ENCODE data around the gene INKA1.

INKA1 gene

DNA sequence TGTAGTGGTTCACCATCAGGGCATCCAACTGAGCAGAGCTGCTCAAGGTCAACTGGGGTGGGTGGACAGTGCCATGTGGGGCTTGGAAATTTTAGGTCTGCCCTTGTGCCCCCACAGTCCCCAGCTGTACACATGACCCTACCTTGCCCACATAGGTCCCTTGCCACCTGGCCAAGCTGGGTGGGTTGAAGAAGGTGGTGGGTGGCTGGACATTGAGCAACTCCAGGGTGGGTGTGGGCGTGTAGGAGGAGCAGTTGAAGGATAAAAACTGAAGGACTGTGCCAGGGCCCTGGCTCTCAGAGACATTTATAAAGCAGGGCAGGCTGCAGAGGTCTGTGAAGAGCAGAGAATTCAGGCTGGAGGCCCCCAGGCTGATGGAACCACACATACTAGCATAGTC, 4.0 kb upstream of the INKA1 start:
- H3K4me1 Mint-ChIP-seq, result peaks cover 7% of the 10 kb centered on the region
- H3K9me3 Mint-ChIP-seq, result no peaks in the 10 kb centered on the region
- TF ChIP-seq, protein P1, sequence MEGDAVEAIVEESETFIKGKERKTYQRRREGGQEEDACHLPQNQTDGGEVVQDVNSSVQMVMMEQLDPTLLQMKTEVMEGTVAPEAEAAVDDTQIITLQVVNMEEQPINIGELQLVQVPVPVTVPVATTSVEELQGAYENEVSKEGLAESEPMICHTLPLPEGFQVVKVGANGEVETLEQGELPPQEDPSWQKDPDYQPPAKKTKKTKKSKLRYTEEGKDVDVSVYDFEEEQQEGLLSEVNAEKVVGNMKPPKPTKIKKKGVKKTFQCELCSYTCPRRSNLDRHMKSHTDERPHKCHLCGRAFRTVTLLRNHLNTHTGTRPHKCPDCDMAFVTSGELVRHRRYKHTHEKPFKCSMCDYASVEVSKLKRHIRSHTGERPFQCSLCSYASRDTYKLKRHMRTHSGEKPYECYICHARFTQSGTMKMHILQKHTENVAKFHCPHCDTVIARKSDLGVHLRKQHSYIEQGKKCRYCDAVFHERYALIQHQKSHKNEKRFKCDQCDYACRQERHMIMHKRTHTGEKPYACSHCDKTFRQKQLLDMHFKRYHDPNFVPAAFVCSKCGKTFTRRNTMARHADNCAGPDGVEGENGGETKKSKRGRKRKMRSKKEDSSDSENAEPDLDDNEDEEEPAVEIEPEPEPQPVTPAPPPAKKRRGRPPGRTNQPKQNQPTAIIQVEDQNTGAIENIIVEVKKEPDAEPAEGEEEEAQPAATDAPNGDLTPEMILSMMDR (IDR thresholded peaks at IDR 0.05; ENCODE audit: unreplicated experiment in 3 of 3), result no peak
- no peak overlapping the region for H3K27ac Mint-ChIP-seq
- peaks cover 24% of the 10 kb centered on the region for H3K27me3 Mint-ChIP-seq (ENCODE audit: low read depth)
- no peaks in the 10 kb centered on the region for H3K36me3 Mint-ChIP-seq (ENCODE audit: low read depth)
- H3K4me3 Mint-ChIP-seq, result no peak overlapping the region

DNA sequence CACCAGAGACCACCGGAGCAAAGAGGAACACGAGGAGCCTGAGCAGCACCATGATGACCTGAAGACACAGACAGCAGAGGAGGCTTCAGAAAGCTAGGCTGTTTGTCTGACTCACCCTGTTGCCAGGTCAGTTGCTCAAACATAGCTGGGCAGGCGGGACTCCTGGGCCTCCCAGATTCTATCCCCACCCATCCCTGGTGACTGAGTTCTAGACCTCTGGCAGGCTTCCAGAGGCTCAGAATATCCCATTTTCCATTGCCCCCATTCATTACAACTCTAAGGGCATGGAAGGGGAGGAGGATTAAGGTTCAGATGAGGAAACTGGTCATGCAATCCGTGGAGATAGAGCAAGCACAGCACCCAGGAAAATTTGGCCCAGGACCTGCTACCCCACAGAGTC, 3.3 kb upstream of the INKA1 start, which contains the start of gene CDHR4:
TSS of gene CDHR4 (minus strand) at position 113 of the 400 bp plus-strand sequence. CDS start at position 52, 61 bp downstream.
- Mint-ChIP-seq H3K4me3 (peak within 1 kb of the TSS in 1 of 3 experiments; percentile 12), H3K4me1 (peaks cover 10% of the 10 kb centered on the region), H3K36me3 (ENCODE audit: low read depth) (no peaks in the 10 kb centered on the region), H3K27me3 (ENCODE audit: low read depth) (peaks cover 24% of the 10 kb centered on the region), H3K27ac (no peak within 1 kb of the TSS), H3K9me3 (no peaks in the 10 kb centered on the region)
- TF ChIP-seq, protein P1 (IDR thresholded peaks at IDR 0.05; ENCODE audit: unreplicated experiment in 3 of 3), result no peak

DNA sequence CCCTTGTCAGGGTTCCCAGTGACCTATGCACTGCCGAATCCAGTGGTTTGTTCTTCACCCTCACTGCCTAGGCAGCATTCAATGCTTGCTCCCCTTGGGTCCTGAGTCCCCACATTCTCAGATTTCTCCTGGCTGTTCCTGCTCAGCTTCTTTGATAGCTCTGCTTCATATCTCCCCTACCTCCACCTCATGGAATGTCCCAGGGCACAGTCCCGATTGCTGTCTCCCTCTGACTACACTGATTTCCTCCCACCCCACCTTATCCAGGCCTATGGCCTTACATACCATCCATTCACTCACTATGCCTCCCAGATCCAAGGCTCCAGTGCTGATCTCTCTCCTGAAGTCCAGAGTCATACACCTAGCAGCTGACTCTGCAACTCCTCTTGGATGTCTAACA, 1.9 kb upstream of the INKA1 start:
- Mint-ChIP-seq H3K36me3 (ENCODE audit: low read depth) (peaks cover 3% of the 10 kb centered on the region), H3K9me3 (no peaks in the 10 kb centered on the region), H3K27me3 (ENCODE audit: low read depth) (peaks cover 24% of the 10 kb centered on the region), H3K4me1 (peaks cover 20% of the 10 kb centered on the region), H3K27ac (peak overlapping the region in 1 of 3 experiments; percentile 50), H3K4me3 (peak overlapping the region in 2 of 3 experiments; percentile 12 to 28)
- TF ChIP-seq, protein P1 (IDR thresholded peaks at IDR 0.05; ENCODE audit: unreplicated experiment in 3 of 3), result no peak

DNA sequence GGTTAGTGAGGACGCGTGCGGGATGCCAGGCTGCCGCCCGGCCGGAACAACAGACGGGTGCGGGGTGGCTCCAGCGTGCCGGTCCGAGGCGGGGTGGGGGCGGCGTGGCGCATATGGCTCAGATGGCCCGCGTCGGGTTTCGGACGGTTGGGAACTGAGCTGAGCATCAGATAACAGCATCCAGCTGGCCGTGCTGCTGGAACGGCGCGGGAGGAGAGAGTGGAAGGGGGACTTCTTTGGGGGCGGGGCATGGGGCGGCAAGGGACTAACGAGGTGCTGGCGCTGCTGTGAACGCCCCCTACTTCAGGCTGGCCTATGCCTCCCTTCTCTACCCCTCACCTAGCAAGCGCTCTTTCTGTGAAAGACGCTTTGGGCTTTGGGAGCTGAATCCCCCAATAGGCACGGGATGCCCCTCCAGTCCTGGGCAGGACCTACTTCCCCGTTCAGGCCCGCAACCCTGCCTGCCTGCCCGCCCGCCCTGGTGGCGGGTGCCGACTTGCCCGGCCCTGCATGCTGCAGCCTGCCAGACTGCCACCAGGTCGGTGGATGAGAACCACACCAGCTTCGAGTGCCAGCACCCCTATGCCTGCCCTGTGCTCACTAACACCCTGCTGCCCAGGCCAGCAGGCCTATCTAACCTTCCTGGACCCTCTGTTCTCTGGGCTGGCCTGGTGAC, 542 bp downstream of the INKA1 start:
- Mint-ChIP-seq H3K27ac (peak overlapping the region; percentile 100), H3K36me3 (ENCODE audit: low read depth) (peaks cover 3% of the 10 kb centered on the region)
- TF ChIP-seq, protein P1 (IDR thresholded peaks at IDR 0.05; ENCODE audit: unreplicated experiment in 3 of 3), result no peak

DNA sequence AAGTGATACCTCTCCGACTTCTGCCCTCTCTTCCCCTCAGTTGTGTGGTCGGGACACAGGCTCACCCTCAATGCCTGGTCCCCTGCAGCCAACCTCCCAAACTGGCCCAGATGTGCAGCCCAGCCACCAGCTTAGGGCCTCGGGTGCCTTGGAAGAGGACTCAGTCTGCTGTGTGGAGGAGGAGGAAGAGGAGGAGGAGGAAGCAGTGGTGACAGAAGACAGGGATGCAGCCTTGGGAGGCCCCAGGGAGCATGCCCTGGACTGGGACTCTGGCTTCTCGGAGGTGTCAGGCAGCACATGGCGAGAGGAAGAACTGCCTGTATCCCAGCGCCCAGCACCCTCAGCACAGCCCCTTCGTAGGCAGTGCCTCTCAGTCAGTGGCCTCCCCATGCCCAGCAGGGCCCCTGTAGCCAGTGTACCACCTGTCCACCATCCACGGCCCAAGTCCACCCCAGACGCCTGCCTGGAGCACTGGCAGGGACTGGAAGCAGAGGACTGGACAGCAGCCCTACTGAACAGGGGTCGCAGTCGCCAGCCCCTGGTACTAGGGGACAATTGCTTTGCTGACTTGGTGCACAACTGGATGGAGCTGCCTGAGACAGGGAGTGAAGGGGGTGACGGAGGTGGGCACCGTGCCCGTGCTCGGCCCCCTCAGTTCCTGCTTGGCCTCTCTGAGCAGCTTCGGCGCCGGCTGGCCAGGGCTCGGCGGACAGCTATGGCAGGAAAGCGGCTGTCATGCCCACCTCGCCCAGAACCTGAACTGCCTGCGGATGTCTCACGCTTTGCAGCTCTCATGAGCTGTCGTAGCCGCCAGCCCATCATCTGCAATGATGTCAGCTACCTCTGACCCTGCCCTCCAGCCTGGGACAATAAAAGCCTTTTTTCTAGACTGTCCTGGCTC, 1.3 kb downstream of the INKA1 start:
- Mint-ChIP-seq H3K27me3 (ENCODE audit: low read depth) (peaks cover 12% of the 10 kb centered on the region), H3K4me1 (peaks cover 43% of the 10 kb centered on the region), H3K9me3 (no peaks in the 10 kb centered on the region), H3K27ac (peak overlapping the region; percentile 100), H3K36me3 (ENCODE audit: low read depth) (peaks cover 3% of the 10 kb centered on the region), H3K4me3 (peak overlapping the region; percentile 86 to 90 (median 88))
- TF ChIP-seq, protein P1 (IDR thresholded peaks at IDR 0.05; ENCODE audit: unreplicated experiment in 3 of 3), result no peak

More for the DNA sequence above, 542 bp downstream of the INKA1 start:
- Mint-ChIP-seq H3K4me3 (peak overlapping the region; percentile 86 to 90 (median 88)), H3K27me3 (ENCODE audit: low read depth) (peaks cover 14% of the 10 kb centered on the region), H3K9me3 (no peaks in the 10 kb centered on the region), H3K4me1 (peaks cover 40% of the 10 kb centered on the region)
